Neural crest cell (in vitro differentiated cells): ENCODE results near the gene TMCO2. TPM values are rescaled to one million over a fixed set of nuclear protein-coding genes. Genes with fewer than 3 reads are reported as not detected.

Experiments used
- DNase-seq: peaks from one replicate; pipeline ENCODE4 v3.0.0; 2021; ENCODE audit warnings: low read depth, mixed read lengths, low spot score
- H3K27ac Mint-ChIP-seq: one replicate; pipeline ENCODE4 v1.8.0; 2021; ENCODE audit warnings: mild to moderate bottlenecking, mixed read lengths; ENCODE audit not compliant: unreplicated experiment
- H3K27me3 Mint-ChIP-seq: 2 replicates; pipeline ENCODE4 v1.8.0; 2021; ENCODE audit warnings: low read depth, mild to moderate bottlenecking, mixed read lengths
- H3K36me3 Mint-ChIP-seq: 2 replicates; pipeline ENCODE4 v1.8.0; 2021; ENCODE audit warnings: low read depth, mild to moderate bottlenecking, mixed read lengths
- H3K4me1 Mint-ChIP-seq: 2 replicates; pipeline ENCODE4 v1.8.0; 2021; ENCODE audit warnings: mixed read lengths
- H3K4me3 Mint-ChIP-seq: one replicate; pipeline ENCODE4 v1.8.0; 2021; ENCODE audit warnings: mild to moderate bottlenecking, mixed read lengths
- H3K9me3 Mint-ChIP-seq: 2 replicates; pipeline ENCODE4 v1.8.0; 2021; ENCODE audit warnings: mixed read lengths
- total RNA-seq: library from RNA; stranded (reverse); gene quantifications from 2 replicates; pipeline ENCODE4 v1.2.1, GENCODE V29; 2021
- TF ChIP-seq, protein P1 (sequence below): fragments of 200-600 bp; sonication (generic); conservative IDR thresholded peaks from 2 replicates; pipeline ENCODE4 v1.5.0; 2021; ENCODE audit warnings: antibody characterized with exemption, mild to moderate bottlenecking

The TMCO2 gene
- total RNA-seq, 1 donor from 2014 or later, result not detected

GRCh38 chr1:40257313-40257687, 9.6 kb downstream of the TMCO2 start:
- peaks cover 20% of the 10 kb centered on the region for H3K4me1 Mint-ChIP-seq

DNA sequence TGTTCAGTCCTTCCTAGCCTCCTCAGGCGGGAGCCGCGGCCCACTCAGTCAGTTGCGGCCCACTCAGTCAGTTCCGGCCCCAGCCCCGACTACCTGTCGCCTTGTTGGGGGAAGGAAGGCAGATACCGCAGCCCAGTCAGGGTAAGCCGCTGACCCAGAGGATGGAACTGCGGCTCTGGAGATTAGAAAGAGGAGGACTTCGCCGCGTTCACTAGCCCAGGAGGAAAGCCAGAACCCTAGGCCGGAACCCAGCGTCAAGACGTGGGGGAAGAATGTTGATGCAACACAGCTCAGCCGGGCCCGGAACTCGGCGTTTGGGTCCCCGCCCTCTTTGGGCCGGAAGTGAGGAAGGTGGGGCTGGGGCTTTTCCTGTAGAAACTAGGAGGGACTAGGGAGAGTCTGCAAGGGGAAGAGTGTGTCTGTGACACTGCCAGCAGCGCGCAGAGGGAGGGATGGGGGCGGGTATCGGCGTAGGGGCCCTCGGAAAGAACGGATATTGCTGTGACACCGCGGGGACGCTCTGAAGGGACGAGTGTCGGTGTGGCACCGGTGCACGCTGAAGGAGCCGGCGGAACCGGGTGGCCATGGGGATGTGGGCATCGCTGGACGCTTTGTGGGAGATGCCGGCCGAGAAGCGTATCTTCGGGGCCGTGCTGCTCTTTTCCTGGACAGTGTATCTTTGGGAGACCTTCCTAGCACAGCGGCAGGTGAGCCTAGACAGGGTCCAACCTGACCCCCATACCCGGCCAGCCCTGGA, 10.1 kb downstream of the TMCO2 start, which contains the start of gene ZMPSTE24:
ZMPSTE24 (plus strand) TSS at position 549 of the 757 bp plus-strand sequence; CDS start at position 585, 36 bp downstream.
- H3K4me3 Mint-ChIP-seq, result peak within 1 kb of the TSS; percentile 96
- peaks cover 8% of the 10 kb centered on the region for H3K36me3 Mint-ChIP-seq
- peak; percentile 94 for DNase-seq
- H3K27ac Mint-ChIP-seq, result peak within 1 kb of the TSS; percentile 99
- H3K27me3 Mint-ChIP-seq, result no peaks in the 10 kb centered on the region
- H3K9me3 Mint-ChIP-seq, result no peaks in the 10 kb centered on the region
- H3K4me1 Mint-ChIP-seq, result peaks cover 20% of the 10 kb centered on the region
- TF ChIP-seq, protein P1, sequence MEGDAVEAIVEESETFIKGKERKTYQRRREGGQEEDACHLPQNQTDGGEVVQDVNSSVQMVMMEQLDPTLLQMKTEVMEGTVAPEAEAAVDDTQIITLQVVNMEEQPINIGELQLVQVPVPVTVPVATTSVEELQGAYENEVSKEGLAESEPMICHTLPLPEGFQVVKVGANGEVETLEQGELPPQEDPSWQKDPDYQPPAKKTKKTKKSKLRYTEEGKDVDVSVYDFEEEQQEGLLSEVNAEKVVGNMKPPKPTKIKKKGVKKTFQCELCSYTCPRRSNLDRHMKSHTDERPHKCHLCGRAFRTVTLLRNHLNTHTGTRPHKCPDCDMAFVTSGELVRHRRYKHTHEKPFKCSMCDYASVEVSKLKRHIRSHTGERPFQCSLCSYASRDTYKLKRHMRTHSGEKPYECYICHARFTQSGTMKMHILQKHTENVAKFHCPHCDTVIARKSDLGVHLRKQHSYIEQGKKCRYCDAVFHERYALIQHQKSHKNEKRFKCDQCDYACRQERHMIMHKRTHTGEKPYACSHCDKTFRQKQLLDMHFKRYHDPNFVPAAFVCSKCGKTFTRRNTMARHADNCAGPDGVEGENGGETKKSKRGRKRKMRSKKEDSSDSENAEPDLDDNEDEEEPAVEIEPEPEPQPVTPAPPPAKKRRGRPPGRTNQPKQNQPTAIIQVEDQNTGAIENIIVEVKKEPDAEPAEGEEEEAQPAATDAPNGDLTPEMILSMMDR, result no peak

More at GRCh38 chr1:40257313-40257687, 9.6 kb downstream of the TMCO2 start:
- TF ChIP-seq, protein P1, result no peak
- H3K27me3 Mint-ChIP-seq, result no peaks in the 10 kb centered on the region
- H3K4me3 Mint-ChIP-seq, result peak overlapping the region; percentile 96
- H3K27ac Mint-ChIP-seq, result peak overlapping the region; percentile 99
- H3K36me3 Mint-ChIP-seq, result peaks cover 5% of the 10 kb centered on the region
- no peak for DNase-seq
- no peaks in the 10 kb centered on the region for H3K9me3 Mint-ChIP-seq

GRCh38 chr1:40258445-40258769, 10.7 kb downstream of the TMCO2 start:
- H3K36me3 Mint-ChIP-seq, result peaks cover 8% of the 10 kb centered on the region
- H3K27ac Mint-ChIP-seq, result peak overlapping the region; percentile 99
- peaks cover 20% of the 10 kb centered on the region for H3K4me1 Mint-ChIP-seq
- TF ChIP-seq, protein P1, result no peak
- no peaks in the 10 kb centered on the region for H3K27me3 Mint-ChIP-seq
- peak overlapping the region; percentile 96 for H3K4me3 Mint-ChIP-seq
- DNase-seq, result no peak
- no peaks in the 10 kb centered on the region for H3K9me3 Mint-ChIP-seq

DNA sequence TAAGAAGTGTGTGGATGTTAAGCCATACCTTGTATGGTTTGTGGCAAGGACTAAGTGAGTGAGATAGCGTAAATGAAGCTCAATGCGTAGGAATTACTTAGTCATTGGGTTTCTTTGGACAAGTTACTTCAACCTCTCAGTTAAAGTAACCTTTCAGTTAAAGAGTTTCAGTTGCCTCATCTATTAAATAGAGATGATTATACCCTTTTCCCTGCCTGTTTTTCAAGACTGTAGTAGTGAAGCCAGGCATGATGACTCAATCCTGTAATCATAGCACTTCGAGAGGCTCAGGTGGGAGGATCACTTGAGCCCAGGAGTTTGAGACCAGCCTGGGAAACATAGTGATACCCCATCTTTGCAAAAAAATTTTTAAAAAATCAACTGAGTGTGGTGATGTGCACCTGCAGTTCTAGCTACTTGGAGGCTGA, 16.6 kb downstream of the TMCO2 start:
- no peak overlapping the region for H3K4me3 Mint-ChIP-seq
- no peak for DNase-seq
- peaks cover 10% of the 10 kb centered on the region for H3K36me3 Mint-ChIP-seq
- no peak overlapping the region for H3K27ac Mint-ChIP-seq
- no peaks in the 10 kb centered on the region for H3K9me3 Mint-ChIP-seq
- TF ChIP-seq, protein P1, result no peak
- H3K4me1 Mint-ChIP-seq, result no peaks in the 10 kb centered on the region
- H3K27me3 Mint-ChIP-seq, result no peaks in the 10 kb centered on the region

- Mint-ChIP-seq H3K36me3 (peaks cover 12% of the 10 kb centered on the region), H3K4me3 (no peak overlapping the region), H3K27me3 (no peaks in the 10 kb centered on the region), H3K4me1 (no peaks in the 10 kb centered on the region), H3K9me3 (no peaks in the 10 kb centered on the region), H3K27ac (no peak overlapping the region)
- TF ChIP-seq, protein P1, result no peak
- no peak for DNase-seq
These were observed 17.6 kb downstream of the TMCO2 start for GRCh38 chr1:40265298-40265697.
